GM21825 (cell line): ENCODE data around the gene MRPL16.

ENCODE experiments used
- ATAC-seq: cut with Tn5 transposase; IDR thresholded peaks from one replicate; pipeline ENCODE4 v1.9.1; 2021; ENCODE audit warnings: mild to moderate bottlenecking, moderate library complexity; ENCODE audit not compliant: unreplicated experiment

MRPL16 gene

DNA sequence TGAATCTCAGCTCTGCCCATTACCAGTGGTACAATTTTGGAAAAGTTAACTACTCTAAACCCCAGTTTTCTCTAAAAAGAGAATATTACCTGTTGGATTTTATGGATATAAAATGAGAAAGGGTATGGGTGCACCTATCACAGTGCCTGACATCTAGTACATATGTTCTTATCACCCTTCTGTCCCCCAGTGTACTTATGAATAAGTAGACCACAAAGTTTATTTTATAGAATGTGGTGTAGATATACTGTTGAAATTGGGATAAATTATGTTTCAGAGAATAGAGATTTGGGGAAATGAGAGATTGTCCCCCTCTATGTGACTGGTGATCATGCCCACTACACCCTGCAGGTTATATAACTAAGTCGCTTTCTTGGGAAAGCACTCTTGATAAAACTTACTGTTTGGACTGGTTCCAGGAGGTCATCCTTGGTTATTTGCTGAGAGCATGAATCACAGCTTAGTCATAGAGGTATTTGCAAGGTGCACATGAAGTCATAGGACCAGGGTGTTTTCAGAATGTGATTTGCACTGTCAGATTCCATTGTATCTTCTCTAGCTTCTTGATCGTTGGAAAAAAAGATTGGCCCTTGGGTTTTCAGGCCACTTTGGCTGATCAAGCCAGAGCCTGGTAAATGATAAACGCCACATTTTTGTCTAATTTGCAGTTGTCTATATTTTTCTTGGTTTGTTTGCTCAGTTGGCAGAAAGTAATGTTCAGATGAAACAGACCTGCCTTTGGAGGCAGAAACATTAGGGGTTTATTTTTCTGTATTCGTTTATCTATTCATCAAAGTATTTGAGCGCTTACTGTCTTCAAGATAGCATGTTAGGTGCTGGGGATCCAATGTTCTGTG lies 34.1 kb downstream of the MRPL16 start:
- no peak for ATAC-seq

DNA sequence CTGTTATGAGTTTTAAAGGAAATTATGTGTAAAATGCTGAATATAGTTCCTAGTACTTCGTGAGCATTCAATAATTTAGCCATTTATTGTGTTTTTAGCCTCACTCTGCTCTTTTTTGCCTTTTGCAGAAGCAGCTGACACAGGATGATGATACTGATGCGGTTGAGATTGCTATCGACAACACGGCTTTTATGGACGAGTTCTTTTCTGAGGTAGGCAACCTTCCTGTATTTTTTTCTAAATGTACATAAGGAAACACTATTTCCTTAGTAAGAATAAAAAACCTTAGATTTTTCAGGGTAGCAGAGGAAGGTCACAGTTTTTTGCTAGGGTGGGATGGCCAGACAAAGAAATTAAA lies 37.5 kb downstream of the MRPL16 start:
- no peak for ATAC-seq

DNA sequence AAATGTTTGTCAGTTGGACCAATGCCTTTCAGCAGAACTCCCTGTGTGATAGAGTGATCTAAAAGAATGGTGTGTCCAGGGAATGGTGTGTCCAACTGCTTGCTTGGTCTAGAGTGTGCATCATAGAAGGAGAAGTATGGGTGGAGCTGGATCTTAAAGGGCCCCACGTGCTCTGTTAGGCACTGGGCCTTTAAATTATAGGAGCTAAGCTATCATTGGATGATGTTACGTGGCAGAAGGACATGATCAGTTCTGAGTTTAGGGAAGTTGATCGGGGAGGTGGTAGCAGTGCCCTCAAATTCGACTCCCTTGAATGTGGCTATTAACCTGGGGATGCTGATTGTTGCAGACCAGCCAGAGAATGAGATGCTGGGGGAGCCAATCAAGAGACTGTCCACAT lies 39.0 kb downstream of the MRPL16 start:
- ATAC-seq, result no peak

DNA sequence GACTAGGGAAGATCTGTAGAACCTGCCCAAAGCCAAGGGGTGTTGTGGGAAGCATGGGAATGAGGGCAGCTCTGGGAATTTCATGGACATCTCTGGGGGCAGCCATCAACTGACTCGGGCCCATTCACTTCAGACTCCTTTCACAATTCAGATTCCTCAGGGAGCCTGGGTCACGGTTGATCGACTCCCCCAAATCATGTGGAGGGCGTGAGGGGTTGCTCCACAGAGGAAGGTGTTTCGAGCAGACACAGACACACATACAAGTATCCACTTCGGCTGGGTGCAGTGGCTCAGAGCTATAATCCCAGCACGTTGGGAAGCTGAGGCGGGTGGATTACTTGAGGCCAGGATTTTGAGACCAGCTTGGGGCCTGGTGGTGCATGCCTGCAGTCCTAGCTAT lies 39.7 kb downstream of the MRPL16 start:
- ATAC-seq, result no peak

DNA sequence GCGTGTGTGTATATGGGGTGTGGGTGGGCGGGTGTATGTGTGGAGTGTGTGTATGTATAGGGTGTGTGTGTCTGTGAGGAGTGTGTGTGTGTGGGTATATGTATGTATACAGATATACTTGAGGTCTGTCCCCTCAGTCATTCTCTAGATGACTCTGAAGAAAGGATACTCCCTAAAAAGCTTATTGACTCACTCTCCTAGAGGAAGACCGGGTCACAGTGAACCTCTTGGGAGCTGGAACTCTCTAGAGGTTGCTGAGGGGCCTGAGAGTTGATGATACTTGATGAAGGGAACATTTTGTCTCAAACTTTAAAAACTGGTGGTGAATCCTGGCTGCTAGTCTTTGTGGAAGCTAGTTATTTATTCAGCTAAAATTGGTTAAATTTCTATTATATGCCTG lies 40.3 kb downstream of the MRPL16 start:
- no peak for ATAC-seq

DNA sequence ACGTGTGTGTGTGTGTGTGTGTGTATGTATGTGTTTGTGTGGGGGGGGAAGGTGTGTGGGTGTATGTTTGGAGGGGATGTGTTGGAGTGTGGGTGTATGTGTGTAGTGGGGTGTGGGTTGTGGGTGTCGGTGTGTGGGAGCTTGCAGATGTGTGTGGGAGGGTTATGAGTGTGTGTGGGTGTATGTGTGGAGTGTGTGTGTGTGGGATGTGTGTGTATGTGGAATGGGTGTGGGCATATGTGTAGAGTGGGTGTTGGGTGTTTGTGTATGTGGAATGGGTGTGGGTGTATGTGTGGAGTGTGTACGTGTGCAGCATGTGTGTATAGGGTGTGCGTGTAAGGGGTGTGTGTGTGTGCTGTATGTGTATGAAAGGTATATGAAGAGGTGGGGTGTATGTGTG lies 40.8 kb downstream of the MRPL16 start:
- ATAC-seq, result no peak

DNA sequence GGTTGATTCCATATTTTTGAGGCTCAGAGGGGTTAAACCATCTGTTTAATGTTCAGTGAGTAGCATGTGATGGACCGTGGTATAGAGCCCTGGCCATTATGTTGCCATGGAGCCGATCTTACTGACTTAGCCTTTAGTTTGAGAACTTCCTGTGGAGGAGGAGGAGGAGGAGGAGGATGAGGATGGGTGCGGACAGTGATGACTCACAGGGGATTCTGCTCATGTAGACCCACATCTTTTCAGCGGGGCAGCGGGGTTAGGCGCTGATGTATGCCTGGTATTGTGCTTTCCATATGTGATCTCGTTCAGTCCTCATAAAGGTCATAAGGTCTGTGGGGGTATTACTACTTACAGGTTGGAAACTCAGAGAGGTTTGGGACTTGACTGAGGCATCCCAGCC lies 41.5 kb downstream of the MRPL16 start:
- ATAC-seq, result no peak

DNA sequence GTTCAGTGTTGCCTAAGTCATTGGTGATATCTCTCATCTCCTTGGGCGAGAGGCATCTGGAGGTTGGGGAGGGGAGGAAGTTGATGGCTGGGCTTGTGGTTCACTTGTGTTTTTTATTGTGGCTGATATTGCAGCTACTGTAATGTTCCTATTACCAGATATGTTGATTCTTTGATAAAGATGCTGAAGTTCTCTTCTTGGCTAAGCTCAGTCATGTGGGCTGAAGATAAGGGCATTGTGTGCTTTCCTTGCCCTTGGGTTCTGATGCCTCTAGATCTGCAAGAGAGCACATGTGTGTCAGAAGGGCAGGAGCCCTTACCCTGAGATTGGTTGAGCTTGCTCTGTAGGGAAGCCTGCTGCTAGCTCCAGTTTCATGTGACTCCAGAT lies 43.4 kb downstream of the MRPL16 start:
- ATAC-seq, result no peak

DNA sequence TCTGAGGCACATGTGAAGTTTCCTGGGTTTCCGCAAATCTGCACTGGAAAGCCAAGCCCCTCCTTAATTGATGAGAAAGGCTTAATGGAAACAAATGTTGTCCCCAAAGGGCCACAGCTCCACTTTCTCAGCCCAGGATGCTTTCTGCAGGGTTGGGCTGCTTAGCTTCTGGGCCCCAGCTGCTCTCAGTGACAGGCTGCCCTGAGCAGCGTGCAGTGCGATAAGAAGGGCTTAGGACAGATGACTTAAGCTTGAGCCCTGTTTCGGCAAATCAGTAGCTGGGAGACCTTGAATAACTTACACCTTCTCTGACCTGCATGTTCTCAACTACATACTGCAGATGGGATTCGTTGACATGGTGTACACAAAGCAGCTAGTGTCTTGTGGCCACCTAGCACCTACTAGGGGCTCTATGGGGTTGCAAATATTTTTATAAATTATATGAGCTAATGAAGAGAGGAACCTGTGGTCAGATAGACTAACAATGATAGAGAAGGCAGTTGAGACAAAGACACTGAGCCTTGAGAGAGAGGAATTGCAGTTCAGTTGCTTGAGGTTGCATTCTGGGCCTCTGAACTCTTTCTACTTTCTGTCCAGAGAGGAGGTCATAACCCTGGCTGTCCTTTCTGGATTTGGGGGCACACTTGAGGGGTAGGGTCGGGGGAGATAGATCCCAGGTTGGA lies 43.9 kb downstream of the MRPL16 start:
- ATAC-seq, result no peak

DNA sequence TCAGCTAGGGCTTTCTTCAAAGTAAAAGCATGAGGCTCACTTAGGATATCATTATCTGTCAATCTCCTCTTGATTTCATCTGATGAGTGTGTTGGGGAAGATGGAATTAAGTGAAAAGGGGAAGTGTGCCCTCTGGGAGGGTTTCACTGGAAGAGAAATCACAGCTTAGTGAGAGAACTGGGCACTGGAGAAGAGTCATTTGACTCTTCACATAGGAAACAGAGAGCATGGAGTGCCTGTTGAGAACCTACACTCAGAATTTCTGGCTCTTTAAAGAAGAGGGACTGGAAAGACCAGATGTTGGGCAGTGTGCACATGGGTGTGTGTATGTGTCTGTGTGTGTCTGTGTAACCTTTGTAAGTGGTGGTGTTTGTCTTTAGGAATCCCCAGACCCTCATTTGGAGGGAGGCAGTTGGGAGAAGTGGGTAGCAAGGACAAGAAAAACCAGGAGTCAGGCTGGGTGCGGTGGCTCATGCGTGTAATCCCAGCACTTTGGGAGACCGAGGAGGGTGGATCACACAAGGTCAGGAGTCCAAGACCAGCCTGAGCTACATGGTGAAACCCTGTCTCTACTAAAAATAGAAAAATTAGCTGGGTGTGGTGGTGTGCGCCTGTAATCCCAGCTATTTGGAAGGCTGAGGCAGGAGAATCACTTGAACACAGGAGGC lies 45.4 kb downstream of the MRPL16 start:
- ATAC-seq, result no peak

DNA sequence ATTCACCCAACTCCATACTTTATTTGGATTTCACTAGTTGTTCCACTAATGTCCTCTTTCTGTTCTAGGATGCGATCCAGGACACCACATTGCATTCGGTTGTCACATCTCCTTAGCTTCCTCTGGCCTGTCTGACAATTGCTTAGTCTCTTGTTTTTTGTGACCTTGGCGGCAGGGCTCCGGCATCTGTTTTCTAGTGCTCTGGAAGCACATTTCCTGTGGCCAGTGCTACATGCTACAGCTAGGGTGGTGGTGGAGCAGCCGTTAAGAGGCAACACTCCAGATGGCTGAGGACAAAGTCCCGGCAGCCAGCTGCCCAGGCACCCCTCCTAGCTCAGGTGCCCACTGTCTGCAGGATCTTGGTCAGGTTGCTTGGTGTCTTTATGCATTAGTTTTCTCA lies 48.6 kb downstream of the MRPL16 start:
- ATAC-seq, result no peak

DNA sequence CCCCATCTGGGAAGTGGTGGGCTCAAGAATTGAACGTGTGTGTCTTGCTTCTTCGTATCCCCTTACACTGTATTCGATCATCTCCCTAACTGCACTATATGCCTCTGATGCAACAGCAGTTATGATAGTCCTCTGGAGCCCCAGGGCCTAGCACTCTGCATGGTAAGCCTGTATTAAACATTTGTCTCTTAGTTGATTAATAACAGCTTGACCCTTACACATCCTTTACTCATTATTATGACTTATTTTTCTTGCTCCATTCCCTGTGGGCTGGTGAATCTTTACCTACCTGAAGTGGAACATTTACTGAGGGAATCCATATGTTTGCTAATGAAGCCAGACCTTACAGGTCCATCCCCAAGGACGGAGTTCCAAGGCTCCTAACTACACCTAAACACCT lies 49.8 kb downstream of the MRPL16 start:
- no peak for ATAC-seq

DNA sequence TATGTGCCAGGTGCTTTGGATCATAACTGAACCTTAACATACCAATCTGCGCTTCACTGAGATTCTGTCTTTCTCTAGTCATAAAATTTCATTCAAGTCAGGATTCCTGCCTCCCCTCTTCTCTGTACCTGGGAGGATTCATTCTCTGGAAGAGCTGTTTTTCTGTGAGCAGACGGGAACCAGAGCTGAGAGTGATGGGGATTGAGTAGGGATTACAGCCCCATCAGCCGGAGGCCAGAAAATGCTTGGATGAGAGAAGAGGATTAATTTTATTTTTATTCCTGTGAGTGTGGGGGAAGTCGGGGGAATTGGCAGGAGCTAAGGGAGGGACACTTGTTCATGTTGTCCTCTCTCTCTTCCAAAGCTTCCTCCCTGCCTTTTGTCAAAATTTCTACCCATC lies 50.7 kb downstream of the MRPL16 start:
- ATAC-seq, result no peak

DNA sequence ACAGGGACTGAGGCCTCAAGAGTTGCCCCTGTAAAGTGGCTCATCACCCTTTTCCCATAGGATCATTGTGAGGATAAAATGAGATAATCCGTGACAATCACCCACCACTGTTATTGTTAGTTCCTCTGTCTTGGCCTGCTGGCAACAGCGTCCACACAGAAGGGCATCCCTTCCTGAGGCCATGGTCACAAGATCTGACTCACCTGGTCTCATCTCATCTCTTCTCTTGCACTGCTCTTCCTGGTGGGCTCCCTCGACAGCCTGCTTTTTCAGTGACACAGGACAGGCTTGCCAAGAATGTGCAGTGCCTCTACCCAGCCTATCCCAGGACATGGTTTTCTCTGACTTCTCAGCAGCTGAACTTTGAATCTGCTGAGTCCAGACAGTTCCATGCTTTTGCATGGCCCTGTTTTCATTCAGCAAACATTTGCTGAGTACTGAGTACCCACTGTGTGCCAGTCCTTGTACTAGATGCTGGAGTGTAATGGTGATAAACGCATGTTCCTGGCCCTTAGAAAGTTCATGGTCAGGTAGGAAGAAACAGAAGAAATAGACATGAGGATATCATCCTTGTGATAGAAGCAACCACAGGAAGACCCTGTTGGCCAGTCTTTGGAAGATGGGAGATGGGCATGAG lies 52.1 kb downstream of the MRPL16 start:
- ATAC-seq, result no peak

DNA sequence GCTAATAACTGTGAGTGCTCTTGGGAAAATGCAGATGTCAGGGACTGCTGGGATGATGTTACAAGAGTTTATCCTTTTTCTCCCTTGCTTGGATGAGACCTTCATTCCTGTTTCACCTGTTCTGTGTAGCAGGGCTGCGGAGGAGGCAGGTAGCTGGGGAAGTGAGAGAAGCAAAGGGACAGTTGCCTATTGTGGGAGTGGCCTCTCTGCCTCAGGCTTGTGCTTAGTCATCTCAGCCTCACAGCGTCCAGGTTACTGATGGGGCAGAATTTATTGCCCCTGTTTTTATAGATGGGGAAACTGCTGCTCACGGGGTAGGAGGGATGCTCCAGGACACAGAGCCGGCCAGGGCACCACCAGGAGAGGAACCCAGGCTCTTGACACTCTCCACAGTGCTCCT lies 53.7 kb downstream of the MRPL16 start:
- ATAC-seq, result no peak

DNA sequence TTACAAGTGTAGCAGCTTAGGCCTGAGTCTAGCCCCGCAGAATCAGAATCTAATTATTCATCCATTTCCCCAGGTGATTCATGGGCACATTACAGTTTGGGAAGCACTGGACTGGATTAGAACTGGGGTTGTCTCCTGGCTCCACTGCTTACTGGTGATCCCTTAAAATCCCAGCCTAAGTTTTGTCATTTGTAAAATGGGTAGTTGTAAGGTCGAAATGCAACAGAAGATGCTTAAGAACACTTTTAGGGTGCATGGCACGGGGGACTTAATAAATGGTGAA lies 54.1 kb downstream of the MRPL16 start:
- no peak for ATAC-seq
